HFFc6 (cell line): ENCODE results near the gene STK11IP. TPM values are rescaled to one million over a fixed set of nuclear protein-coding genes. Genes with fewer than 3 reads are reported as not detected.

ENCODE experiments used
- DNase-seq: peaks from one replicate; pipeline ENCODE4 v3.0.0-alpha.2; 2018
- H3K27ac Mint-ChIP-seq: 2 replicates; pipeline ENCODE4 v1.8.0; 2020; ENCODE audit warnings: mild to moderate bottlenecking, mixed read lengths
- H3K27me3 Mint-ChIP-seq: 2 replicates; pipeline ENCODE4 v1.8.0; 2021; ENCODE audit warnings: mild to moderate bottlenecking, moderate library complexity, mixed read lengths; ENCODE audit not compliant: insufficient read depth
- H3K36me3 Mint-ChIP-seq: 2 replicates; pipeline ENCODE4 v1.8.0; 2021; ENCODE audit warnings: low read depth, mixed read lengths
- H3K4me1 Mint-ChIP-seq: 2 replicates; pipeline ENCODE4 v1.8.0; 2020; ENCODE audit warnings: low read depth, mixed read lengths
- H3K4me3 Mint-ChIP-seq: 2 replicates; pipeline ENCODE4 v1.8.0; 2020; ENCODE audit warnings: mild to moderate bottlenecking, moderate library complexity, mixed read lengths
- H3K9me3 Mint-ChIP-seq: 2 replicates; pipeline ENCODE4 v1.8.0; 2020; ENCODE audit warnings: mild to moderate bottlenecking, mixed read lengths
- microRNA-seq: library from miRNA; unstranded; fragments of <30 nt; microRNA quantifications from one replicate; pipeline ENCODE4, GENCODE V29; 2019
- total RNA-seq, 6 experiments: library from RNA; stranded (reverse); fragmentation: NEBNext Ultra II Directional; extraction: Animal tissue kit (Norgen Biotek cat#: 25700); gene quantifications; 2 replicates in 1 of 6; 3 replicates in 5 of 6; pipeline ENCODE4 v1.2.3, GENCODE V29; 2021
- TF ChIP-seq, protein P1 (sequence below): fragments of 200-600 bp; sonication (generic); IDR thresholded peaks from 2 replicates; pipeline ENCODE4 v1.5.0; 2021; ENCODE audit warnings: antibody characterized with exemption, mild to moderate bottlenecking

The STK11IP gene
- total RNA-seq, 6 experiments from 2014 or later = 17.4 to 21.5 (median 18.9) TPM

DNA sequence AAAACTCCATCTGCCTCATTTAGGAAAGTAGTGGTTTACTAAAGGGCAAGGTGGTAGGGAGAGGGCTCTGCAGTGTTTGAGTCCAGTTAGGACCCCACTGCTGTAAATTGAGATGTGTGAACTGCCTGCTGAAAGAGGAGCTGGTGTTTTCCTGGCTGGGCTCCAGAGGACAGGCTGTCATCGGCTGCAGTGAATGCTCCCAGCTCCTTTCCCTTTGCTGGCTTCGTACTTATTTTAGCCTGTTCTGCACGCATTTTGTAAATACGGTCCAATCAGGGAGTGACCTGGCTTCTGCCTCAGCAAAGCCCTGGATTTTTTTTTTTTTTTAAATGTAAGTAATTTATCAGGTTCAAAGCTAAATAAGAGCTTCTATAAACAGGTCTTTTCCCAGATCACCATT, 67.3 kb downstream of the STK11IP start:
- Mint-ChIP-seq H3K27ac (no peak overlapping the region; the same call in 1 of the 2 replicates), H3K27me3 (peaks cover 2% of the 10 kb centered on the region; the same call in 1 of the 2 replicates), H3K36me3 (peaks cover 17% of the 10 kb centered on the region), H3K4me1 (peaks cover 37% of the 10 kb centered on the region), H3K4me3 (no peak overlapping the region), H3K9me3 (peaks cover 12% of the 10 kb centered on the region)
- DNase-seq = no peak
- TF ChIP-seq, protein P1, sequence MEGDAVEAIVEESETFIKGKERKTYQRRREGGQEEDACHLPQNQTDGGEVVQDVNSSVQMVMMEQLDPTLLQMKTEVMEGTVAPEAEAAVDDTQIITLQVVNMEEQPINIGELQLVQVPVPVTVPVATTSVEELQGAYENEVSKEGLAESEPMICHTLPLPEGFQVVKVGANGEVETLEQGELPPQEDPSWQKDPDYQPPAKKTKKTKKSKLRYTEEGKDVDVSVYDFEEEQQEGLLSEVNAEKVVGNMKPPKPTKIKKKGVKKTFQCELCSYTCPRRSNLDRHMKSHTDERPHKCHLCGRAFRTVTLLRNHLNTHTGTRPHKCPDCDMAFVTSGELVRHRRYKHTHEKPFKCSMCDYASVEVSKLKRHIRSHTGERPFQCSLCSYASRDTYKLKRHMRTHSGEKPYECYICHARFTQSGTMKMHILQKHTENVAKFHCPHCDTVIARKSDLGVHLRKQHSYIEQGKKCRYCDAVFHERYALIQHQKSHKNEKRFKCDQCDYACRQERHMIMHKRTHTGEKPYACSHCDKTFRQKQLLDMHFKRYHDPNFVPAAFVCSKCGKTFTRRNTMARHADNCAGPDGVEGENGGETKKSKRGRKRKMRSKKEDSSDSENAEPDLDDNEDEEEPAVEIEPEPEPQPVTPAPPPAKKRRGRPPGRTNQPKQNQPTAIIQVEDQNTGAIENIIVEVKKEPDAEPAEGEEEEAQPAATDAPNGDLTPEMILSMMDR = no peak

DNA sequence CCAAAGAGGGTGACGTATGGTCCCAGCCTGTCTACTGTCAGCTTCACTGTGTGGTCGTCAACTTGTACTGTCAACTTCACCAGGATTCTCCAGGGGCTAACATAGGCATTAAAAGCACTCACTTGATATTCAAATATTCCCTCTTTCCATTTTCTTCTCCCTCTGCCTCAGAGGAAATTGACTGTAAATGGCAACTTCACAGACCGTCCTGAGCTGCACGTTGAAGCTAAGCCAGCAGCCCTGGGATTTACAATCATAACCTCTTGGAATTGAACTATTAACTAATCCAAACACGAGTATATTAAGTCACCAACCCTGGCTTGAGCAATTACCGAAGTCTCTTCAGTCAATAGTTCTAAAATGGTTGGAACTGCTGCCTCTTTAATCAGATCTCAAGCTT, 68.3 kb downstream of the STK11IP start:
- peaks cover 28% of the 10 kb centered on the region for H3K4me1 Mint-ChIP-seq
- no peak for DNase-seq
- TF ChIP-seq, protein P1 = no peak
- H3K36me3 Mint-ChIP-seq = peaks cover 8% of the 10 kb centered on the region
- H3K27me3 Mint-ChIP-seq = peaks cover 2% of the 10 kb centered on the region; the same call in 1 of the 2 replicates
- no peak overlapping the region for H3K27ac Mint-ChIP-seq
- H3K4me3 Mint-ChIP-seq = no peak overlapping the region
- peaks cover 4% of the 10 kb centered on the region for H3K9me3 Mint-ChIP-seq

Small RNAs within 50 kb of the gene (microRNA-seq; reads per million reads assigned to microRNA genes)
- gene MIR3132 = not detected

Other genes with a start within 250 kb of the STK11IP start
- 10 to 100 TPM; 46.9 to 59.4 (median 53.0) TPM for gene DNPEP, start 209.9 kb upstream of the STK11IP start, total RNA-seq
- gene DES, start 179.5 kb upstream of the STK11IP start, total RNA-seq = under 1 TPM in 5 of 6 experiments, not detected in 1; 0.12 to 0.37 (median 0.19) TPM
- 10 to 100 TPM; 80.9 to 89.5 (median 84.7) TPM for gene SPEG, start 163.0 kb upstream of the STK11IP start, total RNA-seq
- 10 to 100 TPM; 68.9 to 85.3 (median 74.1) TPM for gene GMPPA, start 99.0 kb upstream of the STK11IP start, total RNA-seq
- gene ASIC4, start 83.4 kb upstream of the STK11IP start, total RNA-seq = under 1 TPM in 3 of 6 experiments, not detected in 3; 0.05 to 0.19 (median 0.07) TPM
- 100 to 1,000 TPM; 116 to 190 (median 139) TPM for gene CHPF, start 54.0 kb upstream of the STK11IP start, total RNA-seq
- 1 to 10 TPM; 2.3 to 2.8 (median 2.7) TPM for gene TMEM198, start 53.8 kb upstream of the STK11IP start, total RNA-seq
- 10 to 100 TPM; 60.0 to 85.2 (median 65.8) TPM for gene OBSL1, start 26.3 kb upstream of the STK11IP start, total RNA-seq
- under 1 TPM in 5 of 6 experiments, not detected in 1; 0.14 to 0.45 (median 0.25) TPM for gene INHA, start 25.5 kb upstream of the STK11IP start, total RNA-seq
- gene SLC4A3, start 29.8 kb downstream of the STK11IP start, total RNA-seq = 10 to 100 TPM in 1 of 6 experiments, 1 to 10 TPM in 5; 3.7 to 13.5 (median 4.3) TPM